Thoracic aorta (tissue), 2 donors: ENCODE results near the gene TMED4. TPM values are rescaled to one million over a fixed set of nuclear protein-coding genes. Genes with fewer than 3 reads are reported as not detected.
A peak's percentile ranks its signal among the peaks of the same experiment; 100 is the strongest.

Experiments used
- ATAC-seq: fragments of 150-250 bp; one replicate; pipeline ENCODE4 v1.8.0; 2017; ENCODE audit warnings: low read depth; ENCODE audit not compliant: insufficient number of reproducible peaks, low FRiP score
- DNase-seq: peaks from one replicate; pipeline ENCODE4 v3.0.0-alpha.2; 2020; ENCODE audit warnings: low spot score
- H3K27ac ChIP-seq, 2 donors: fragments of 200-600 bp; sonication (generic); 1 replicate in 1 of 2; 2 replicates in 1 of 2; pipeline ENCODE4 v1.5.1; 2016; ENCODE audit warnings: mild to moderate bottlenecking in 2 of 2, moderate library complexity in 2 of 2
- H3K27me3 ChIP-seq: fragments of 200-600 bp; sonication (generic); replicated peaks from 2 replicates; pipeline ENCODE4 v1.6.0; 2016; ENCODE audit warnings: mild to moderate bottlenecking; ENCODE audit not compliant: insufficient read depth
- H3K36me3 ChIP-seq: fragments of 200-600 bp; sonication (generic); one replicate; pipeline ENCODE4 v1.5.1; 2016
- H3K4me1 ChIP-seq, 2 donors: fragments of 200-600 bp; sonication (generic); 1 replicate in 1 of 2; 2 replicates in 1 of 2; pipeline versions ENCODE4 v1.5.1 to v1.6.0; 2016; ENCODE audit warnings: low read depth in 2 of 2, mild to moderate bottlenecking in 1 of 2; ENCODE audit not compliant: control insufficient read depth in 1 of 2
- H3K4me3 ChIP-seq: fragments of 200-600 bp; sonication (generic); 2 replicates; pipeline ENCODE4 v1.5.1; 2016; ENCODE audit warnings: mild to moderate bottlenecking
- H3K9me3 ChIP-seq: fragments of 200-600 bp; sonication (generic); 2 replicates; pipeline ENCODE4 v1.5.1; 2016
- total RNA-seq, 2 donors: library from RNA; depleted of rRNA; stranded (reverse); fragments of >200 nt; gene quantifications; one replicate each; pipeline versions ENCODE4 v1.1.0 to v1.2.3, GENCODE V29; 2016
- TF ChIP-seq, protein P1 (sequence below): fragments of 200-600 bp; sonication (generic); IDR thresholded peaks from one replicate; pipeline ENCODE4 v1.5.1; 2019; ENCODE audit warnings: antibody characterized with exemption

TMED4 gene
- total RNA-seq, 2 donors from 2014 or later, result 88.2 to 187 TPM

DNA sequence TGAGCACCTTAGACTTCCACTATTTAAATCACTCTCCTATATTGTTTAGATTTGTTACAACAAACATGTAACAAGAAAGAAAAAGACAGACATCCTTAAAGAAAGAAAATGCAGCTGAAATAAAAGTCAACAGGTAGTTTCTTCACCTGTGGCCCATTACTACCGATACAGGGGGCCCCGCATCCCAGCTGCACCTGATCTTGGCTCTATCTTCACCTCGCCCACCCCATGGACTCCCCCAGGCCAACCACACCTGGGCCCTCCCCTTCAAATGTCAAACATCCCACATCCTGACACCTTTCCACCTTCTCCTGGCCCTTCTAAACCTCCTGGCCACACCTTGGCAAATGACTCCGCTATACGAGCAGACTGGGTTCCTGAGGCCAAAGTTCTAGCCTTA lies 15.4 kb downstream of the TMED4 start:
- H3K36me3 ChIP-seq, result peaks cover 63% of the 10 kb centered on the region
- TF ChIP-seq, protein P1, sequence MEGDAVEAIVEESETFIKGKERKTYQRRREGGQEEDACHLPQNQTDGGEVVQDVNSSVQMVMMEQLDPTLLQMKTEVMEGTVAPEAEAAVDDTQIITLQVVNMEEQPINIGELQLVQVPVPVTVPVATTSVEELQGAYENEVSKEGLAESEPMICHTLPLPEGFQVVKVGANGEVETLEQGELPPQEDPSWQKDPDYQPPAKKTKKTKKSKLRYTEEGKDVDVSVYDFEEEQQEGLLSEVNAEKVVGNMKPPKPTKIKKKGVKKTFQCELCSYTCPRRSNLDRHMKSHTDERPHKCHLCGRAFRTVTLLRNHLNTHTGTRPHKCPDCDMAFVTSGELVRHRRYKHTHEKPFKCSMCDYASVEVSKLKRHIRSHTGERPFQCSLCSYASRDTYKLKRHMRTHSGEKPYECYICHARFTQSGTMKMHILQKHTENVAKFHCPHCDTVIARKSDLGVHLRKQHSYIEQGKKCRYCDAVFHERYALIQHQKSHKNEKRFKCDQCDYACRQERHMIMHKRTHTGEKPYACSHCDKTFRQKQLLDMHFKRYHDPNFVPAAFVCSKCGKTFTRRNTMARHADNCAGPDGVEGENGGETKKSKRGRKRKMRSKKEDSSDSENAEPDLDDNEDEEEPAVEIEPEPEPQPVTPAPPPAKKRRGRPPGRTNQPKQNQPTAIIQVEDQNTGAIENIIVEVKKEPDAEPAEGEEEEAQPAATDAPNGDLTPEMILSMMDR, result no peak
- H3K9me3 ChIP-seq, result no peaks in the 10 kb centered on the region
- H3K4me1 ChIP-seq, result no peaks in the 10 kb centered on the region
- no peak overlapping the region for H3K4me3 ChIP-seq
- H3K27ac ChIP-seq, result no peak overlapping the region
- DNase-seq (no peak), ATAC-seq (no peak)
- no peaks in the 10 kb centered on the region for H3K27me3 ChIP-seq

- DNase-seq (no peak), ATAC-seq (no peak)
- H3K36me3 ChIP-seq, result peaks cover 56% of the 10 kb centered on the region
Observed at GRCh38 chr7:44565795-44566559, 16.1 kb downstream of the TMED4 start.

GRCh38 chr7:44565097-44565794 lies 16.8 kb downstream of the TMED4 start:
- no peak for ATAC-seq
- TF ChIP-seq, protein P1, result peak; percentile 96

More at GRCh38 chr7:44565795-44566559, 16.1 kb downstream of the TMED4 start:
- H3K27ac ChIP-seq, result no peak overlapping the region
- H3K4me3 ChIP-seq, result no peak overlapping the region
- TF ChIP-seq, protein P1, result no peak
- H3K9me3 ChIP-seq, result no peaks in the 10 kb centered on the region
- H3K4me1 ChIP-seq, result no peaks in the 10 kb centered on the region
- no peaks in the 10 kb centered on the region for H3K27me3 ChIP-seq

DNA sequence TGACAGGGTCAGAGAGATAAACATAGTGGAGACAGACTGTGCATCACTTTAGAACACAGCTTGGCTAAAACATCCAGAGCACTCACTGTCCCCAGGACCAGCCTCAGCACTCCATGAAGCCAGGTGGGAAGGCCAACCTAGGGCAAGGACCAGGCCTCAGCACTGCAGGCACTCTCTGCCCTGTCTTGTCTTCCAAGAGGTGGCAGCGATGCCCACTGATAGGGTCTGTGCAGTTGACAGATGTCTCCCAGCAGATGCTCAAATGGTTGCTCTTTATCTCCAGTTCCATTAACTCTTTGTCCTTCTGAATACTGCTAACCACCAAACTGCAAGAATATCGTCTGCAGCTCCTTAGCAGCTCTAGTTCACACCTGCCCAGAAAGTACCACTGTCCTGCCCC lies 17.4 kb downstream of the TMED4 start:
- no peak for DNase-seq
- ATAC-seq, result no peak

More at GRCh38 chr7:44565097-44565794, 16.8 kb downstream of the TMED4 start:
- no peak for DNase-seq
- Histone ChIP-seq H3K36me3 (peaks cover 49% of the 10 kb centered on the region), H3K27ac (no peak overlapping the region), H3K27me3 (no peaks in the 10 kb centered on the region), H3K4me3 (no peak overlapping the region), H3K9me3 (no peaks in the 10 kb centered on the region), H3K4me1 (no peaks in the 10 kb centered on the region)

More for the DNA sequence above, 17.4 kb downstream of the TMED4 start:
- H3K27me3 ChIP-seq, result no peaks in the 10 kb centered on the region
- H3K4me3 ChIP-seq, result no peak overlapping the region
- H3K27ac ChIP-seq, result no peak overlapping the region
- no peaks in the 10 kb centered on the region for H3K9me3 ChIP-seq
- TF ChIP-seq, protein P1, result no peak
- no peaks in the 10 kb centered on the region for H3K4me1 ChIP-seq
- peaks cover 42% of the 10 kb centered on the region for H3K36me3 ChIP-seq
